ENCODE data around the gene TMEM235.
A peak's percentile ranks its signal among the peaks of the same experiment; 100 is the strongest.

The TMEM235 gene

GRCh38 chr17:78272181-78272913 lies 40.9 kb downstream of the TMEM235 start:
- peak; percentile 22 for DNase-seq (ENCODE audit: low spot score)

GRCh38 chr17:78272914-78273258 lies 41.5 kb downstream of the TMEM235 start:
- no peak for DNase-seq (ENCODE audit: low spot score)

DNA sequence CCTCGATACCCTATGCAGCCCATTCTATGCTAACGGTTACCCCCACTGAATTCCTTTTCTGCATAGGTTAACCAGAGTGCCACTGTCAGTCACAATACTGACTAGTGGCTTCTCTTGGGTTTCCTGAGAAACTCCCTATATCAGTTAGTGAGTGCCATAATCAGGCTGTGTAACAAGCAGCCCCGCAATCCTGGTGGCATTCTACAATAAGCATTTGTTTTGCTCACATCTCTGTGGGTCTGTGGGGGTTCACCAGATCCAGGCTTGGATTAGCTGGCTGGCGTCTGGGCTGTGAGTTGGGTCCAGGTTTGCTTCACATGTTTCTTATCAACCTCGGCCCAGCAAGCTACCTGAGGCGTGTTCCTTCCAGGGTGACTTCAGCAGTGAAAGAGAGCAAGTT lies 42.4 kb downstream of the TMEM235 start:
- DNase-seq (ENCODE audit: low spot score): no peak

GRCh38 chr17:78275355-78275754 lies 43.9 kb downstream of the TMEM235 start:
- DNase-seq (ENCODE audit: low spot score): no peak

DNA sequence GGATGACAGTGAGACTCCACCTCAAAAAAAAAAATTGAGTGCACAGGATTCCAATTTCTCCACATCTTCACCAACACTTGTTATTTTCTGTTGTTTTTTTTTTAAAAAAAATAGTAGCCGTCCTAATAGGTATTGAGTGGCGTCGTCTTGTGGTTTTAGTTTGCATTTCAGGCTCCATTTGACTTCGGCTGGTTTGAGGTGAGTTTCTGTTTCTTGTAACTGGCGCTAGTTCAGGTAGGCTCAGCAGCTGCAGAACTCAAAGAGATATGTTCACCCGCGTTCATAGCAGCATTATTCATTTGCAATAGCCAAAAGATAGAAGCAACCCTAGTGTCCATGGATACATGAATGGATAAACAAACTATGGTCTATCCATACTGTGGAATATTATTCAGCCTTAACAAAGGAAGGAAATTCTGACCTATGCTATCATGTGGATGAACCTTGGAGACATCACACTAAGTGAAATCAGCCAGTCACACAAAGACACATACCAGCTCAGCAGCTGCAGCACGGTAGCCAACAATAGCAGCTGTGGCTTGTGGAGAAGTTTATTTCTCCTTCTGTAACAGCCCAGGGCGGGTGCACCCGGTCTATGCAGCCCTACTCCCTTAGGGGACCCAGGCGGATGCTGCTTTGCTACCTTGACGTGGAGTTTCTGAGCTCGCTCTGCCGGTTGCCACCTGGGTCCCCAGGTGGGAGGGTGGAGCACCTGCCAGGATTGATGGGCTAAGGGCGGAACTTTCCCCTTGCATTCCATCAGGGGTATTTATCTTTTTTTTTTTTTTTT lies 44.9 kb downstream of the TMEM235 start:
- DNase-seq (ENCODE audit: low spot score): no peak

- DNase-seq (ENCODE audit: low spot score): no peak
These were observed 46.8 kb downstream of the TMEM235 start for GRCh38 chr17:78278139-78278741.

DNA sequence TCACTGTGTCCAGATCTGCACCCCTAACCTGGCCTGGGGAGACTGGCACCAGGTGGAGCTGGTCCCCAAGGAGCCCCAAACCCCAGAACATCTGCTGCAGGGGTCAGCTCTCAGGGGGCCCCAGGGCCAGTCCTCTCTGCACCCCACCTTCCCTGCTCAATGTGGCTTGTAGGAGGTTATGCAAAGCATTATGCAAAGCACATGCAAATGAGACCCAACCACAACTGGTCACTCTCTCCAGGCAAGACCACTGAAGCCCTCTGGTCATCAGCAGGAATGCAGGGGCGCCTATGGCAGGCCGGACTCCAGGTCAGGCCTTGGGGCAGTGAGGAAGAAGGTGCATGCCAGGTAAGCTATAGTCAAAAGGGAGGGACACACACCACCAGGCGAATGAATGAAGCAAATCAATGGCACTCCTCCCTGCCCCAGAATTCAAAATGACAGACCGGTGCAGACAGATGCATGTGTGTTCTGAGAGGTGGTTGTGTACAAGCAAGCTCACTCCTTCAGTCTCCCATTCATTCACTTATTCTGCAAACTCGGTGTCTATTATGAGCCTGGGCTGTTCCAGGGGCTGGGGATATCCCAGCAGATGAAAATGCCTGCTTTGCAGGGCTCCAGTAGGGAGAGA lies 48.0 kb downstream of the TMEM235 start:
- no peak for DNase-seq (ENCODE audit: low spot score)

DNA sequence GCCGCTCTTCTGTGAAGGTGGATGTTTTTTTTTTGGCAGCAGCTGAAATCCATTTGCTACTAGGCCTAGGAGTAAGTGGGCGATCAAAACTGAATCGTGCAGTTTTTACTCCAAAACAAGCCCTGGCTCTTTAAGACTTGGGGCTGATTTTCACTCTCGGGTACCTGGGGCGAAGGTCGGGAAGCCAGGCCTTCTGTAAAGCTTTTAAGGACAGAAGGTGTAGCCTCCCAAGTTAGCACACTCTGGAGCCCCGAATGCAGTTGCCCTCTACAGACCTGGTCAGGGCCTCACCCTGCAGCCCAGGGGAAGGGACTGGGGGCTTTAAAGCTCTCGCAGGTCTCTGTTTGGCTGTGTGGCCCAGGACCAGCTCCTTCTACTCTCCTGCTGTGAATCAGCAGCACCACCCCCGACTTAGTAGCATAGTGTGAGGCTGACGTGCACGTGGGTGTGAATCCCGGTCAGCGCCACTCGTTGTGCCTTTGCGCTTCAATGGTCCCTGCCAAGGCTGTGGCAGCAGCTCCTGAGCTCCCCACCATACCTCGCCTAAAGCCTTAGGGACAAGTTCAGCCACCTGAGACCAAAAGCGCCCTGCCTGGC lies 49.9 kb downstream of the TMEM235 start:
- DNase-seq (ENCODE audit: low spot score): no peak

- no peak for DNase-seq (ENCODE audit: low spot score)
These were observed 52.7 kb downstream of the TMEM235 start for GRCh38 chr17:78284146-78284545.

GRCh38 chr17:78289004-78289403 lies 57.6 kb downstream of the TMEM235 start:
- DNase-seq (ENCODE audit: low spot score): no peak

- DNase-seq (ENCODE audit: low spot score): peak; percentile 60
These were observed 58.5 kb downstream of the TMEM235 start for GRCh38 chr17:78289802-78290363.

Data from hematopoietic multipotent progenitor cell treated with erythropoietin and hydrocortisone succinate and interleukin-3 and kit ligand, for 17 days (in vitro differentiated cells).